ENCODE results near the gene CALML6.

Gene CALML6

GRCh38 chr1:1945782-1946393 lies 30.8 kb downstream of the CALML6 start:
- no peak for FAIRE-seq

GRCh38 chr1:1946540-1946939 lies 31.5 kb downstream of the CALML6 start:
- FAIRE-seq = no peak

GRCh38 chr1:1947493-1947892 lies 32.4 kb downstream of the CALML6 start:
- FAIRE-seq = no peak

- FAIRE-seq = no peak
Measured at GRCh38 chr1:1948783-1949182, 33.7 kb downstream of the CALML6 start.

GRCh38 chr1:1950940-1951339 lies 35.9 kb downstream of the CALML6 start:
- no peak for FAIRE-seq

- no peak for FAIRE-seq
Measured at GRCh38 chr1:1954015-1954414, 39.0 kb downstream of the CALML6 start.

GRCh38 chr1:1954831-1955441 lies 39.9 kb downstream of the CALML6 start:
- FAIRE-seq = no peak

- no peak for FAIRE-seq
Measured at GRCh38 chr1:1955621-1956094, 40.6 kb downstream of the CALML6 start.

GRCh38 chr1:1956101-1956500 lies 41.0 kb downstream of the CALML6 start:
- FAIRE-seq = no peak

GRCh38 chr1:1956586-1957532 lies 41.8 kb downstream of the CALML6 start:
- no peak for FAIRE-seq

- no peak for FAIRE-seq
Measured at GRCh38 chr1:1957533-1957961, 42.5 kb downstream of the CALML6 start.

GRCh38 chr1:1958071-1958541 lies 43.0 kb downstream of the CALML6 start:
- no peak for FAIRE-seq

GRCh38 chr1:1959459-1959839 lies 44.4 kb downstream of the CALML6 start:
- no peak for FAIRE-seq

- FAIRE-seq = no peak
Measured at GRCh38 chr1:1959840-1960479, 44.9 kb downstream of the CALML6 start.

GRCh38 chr1:1960480-1961196 lies 45.6 kb downstream of the CALML6 start:
- FAIRE-seq = no peak

- no peak for FAIRE-seq
Measured at GRCh38 chr1:1962752-1963151, 47.7 kb downstream of the CALML6 start.

- no peak for FAIRE-seq
Measured at GRCh38 chr1:1963570-1963969, 48.5 kb downstream of the CALML6 start.

GRCh38 chr1:1964811-1965210 lies 49.8 kb downstream of the CALML6 start:
- no peak for FAIRE-seq

- no peak for FAIRE-seq
Measured at GRCh38 chr1:1965546-1965945, 50.5 kb downstream of the CALML6 start.

- FAIRE-seq = no peak
Measured at GRCh38 chr1:1966071-1966740, 51.1 kb downstream of the CALML6 start.

All from TTC549 (cell line).